Measurements from ENCODE around the gene AUNIP. TPM values are rescaled to one million over a fixed set of nuclear protein-coding genes. Genes with fewer than 3 reads are reported as not detected.

The AUNIP gene
- total RNA-seq, 1 experiment from 2014 or later: 7.7 TPM

DNA sequence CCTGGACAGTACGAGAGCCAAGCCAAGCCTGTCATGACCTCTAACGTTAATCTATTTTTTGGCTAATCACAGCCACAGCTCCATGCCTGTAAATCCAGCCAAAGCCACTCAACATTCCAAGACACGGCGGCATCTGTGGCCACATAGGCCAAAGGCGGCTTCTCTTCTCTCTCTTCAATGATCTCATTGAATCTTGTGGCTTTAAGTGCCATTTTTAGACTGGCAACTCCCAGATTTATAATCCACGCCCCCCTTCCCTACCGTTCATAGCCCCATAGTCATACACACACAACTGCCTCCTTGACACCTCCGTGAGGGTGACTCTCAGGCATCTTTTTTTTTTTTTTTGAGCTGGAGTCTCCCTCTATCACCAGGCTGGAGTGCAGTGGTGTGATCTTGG, 64.9 kb downstream of the AUNIP start:
- intact Hi-C loops (cut with micrococcal nuclease; ENCODE audit: unreplicated experiment): loop anchor here (2.0 kb wide), 1 partner anchor 36 kb away; no protein-coding TSS in a partner anchor
- no peak for DNase-seq
- CTCF ChIA-PET: no interaction called here
- H3K4me3 Mint-ChIP-seq (ENCODE audit: low read depth, unreplicated experiment): no peak overlapping the region
- BruUV-seq (replicated peaks): no TSS peak
- no peaks in the 10 kb centered on the region for H3K36me3 Mint-ChIP-seq (ENCODE audit: insufficient read depth, unreplicated experiment)
- no peaks in the 10 kb centered on the region for H3K9me3 Mint-ChIP-seq (ENCODE audit: low read depth, unreplicated experiment)
- no peak overlapping the region for H3K27ac Mint-ChIP-seq (ENCODE audit: unreplicated experiment)
- H3K27me3 Mint-ChIP-seq (ENCODE audit: unreplicated experiment): peaks cover 64% of the 10 kb centered on the region
- H3K4me1 Mint-ChIP-seq (ENCODE audit: low read depth, unreplicated experiment): peaks cover 11% of the 10 kb centered on the region
- TF ChIP-seq CTCF (IDR thresholded peaks at IDR 0.05; ENCODE audit: unreplicated experiment): no peak

DNA sequence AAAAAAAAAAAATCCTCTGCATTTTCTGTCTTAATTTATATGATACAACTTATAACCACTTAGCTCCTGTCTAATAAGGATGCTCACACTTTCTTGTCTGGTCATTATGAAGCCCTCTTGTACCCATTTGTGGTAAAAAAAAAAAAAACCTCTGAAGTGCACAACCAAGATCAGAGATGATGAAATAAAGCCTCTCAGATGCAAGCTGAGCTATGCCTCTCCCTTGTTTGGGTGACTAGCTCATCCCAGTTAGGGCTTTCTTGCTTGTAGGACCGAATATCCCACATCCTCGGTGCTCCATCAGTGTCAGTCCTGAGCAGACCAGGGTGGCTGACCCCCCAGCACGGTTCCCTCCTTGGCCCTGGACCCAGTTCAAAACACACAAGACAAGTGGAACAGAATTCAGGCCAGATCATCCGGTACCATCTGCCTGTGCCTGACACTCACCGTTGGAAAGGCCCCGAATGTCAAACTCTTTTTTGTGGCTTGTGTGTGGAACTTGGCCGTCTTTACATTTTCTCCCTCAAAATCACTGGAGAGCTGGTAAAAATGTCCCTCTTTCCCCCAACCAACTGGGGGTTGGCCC, 65.6 kb downstream of the AUNIP start:
- intact Hi-C loops (cut with micrococcal nuclease; ENCODE audit: unreplicated experiment): loop anchor here (2.0 kb wide), 1 partner anchor 35 kb away; no protein-coding TSS in a partner anchor
- H3K4me3 Mint-ChIP-seq (ENCODE audit: low read depth, unreplicated experiment): no peak overlapping the region

DNA sequence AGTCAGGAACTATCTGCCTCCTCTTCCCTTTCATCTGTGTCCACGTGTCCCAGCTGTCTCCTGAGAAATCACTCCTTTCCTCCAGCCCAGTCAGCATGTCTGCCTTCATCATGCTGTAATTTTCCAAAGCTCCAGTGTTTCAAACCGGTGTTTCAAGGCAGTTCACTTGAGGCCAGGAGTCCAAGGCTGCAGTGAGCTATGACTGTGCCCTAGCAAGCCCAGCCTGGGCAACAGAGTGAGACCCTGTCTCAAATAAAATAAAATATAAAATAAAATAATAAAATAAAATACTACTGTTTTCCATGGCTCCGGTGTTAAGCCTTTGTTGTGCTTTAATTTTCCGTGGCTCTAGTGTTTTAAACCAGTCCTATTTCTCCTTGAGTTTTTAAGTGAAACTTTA, 67.1 kb downstream of the AUNIP start:
- H3K36me3 Mint-ChIP-seq (ENCODE audit: insufficient read depth, unreplicated experiment): no peaks in the 10 kb centered on the region
- H3K9me3 Mint-ChIP-seq (ENCODE audit: low read depth, unreplicated experiment): no peaks in the 10 kb centered on the region
- H3K4me3 Mint-ChIP-seq (ENCODE audit: low read depth, unreplicated experiment): no peak overlapping the region
- CTCF ChIA-PET: interaction anchor here (1.2 kb wide), 1 partner anchor 17 kb away, joined by 3 read pairs; no protein-coding TSS in a partner anchor
- intact Hi-C loops (cut with micrococcal nuclease; ENCODE audit: unreplicated experiment): no loop called here
- no peak for TF ChIP-seq CTCF (IDR thresholded peaks at IDR 0.05; ENCODE audit: unreplicated experiment)
- BruUV-seq (replicated peaks): no TSS peak
- peaks cover 9% of the 10 kb centered on the region for H3K4me1 Mint-ChIP-seq (ENCODE audit: low read depth, unreplicated experiment)
- no peak for DNase-seq
- H3K27ac Mint-ChIP-seq (ENCODE audit: unreplicated experiment): no peak overlapping the region
- peaks cover 64% of the 10 kb centered on the region for H3K27me3 Mint-ChIP-seq (ENCODE audit: unreplicated experiment)

More for the DNA sequence above, 65.6 kb downstream of the AUNIP start:
- H3K27ac Mint-ChIP-seq (ENCODE audit: unreplicated experiment): no peak overlapping the region
- H3K36me3 Mint-ChIP-seq (ENCODE audit: insufficient read depth, unreplicated experiment): no peaks in the 10 kb centered on the region
- BruUV-seq (replicated peaks): no TSS peak
- no peaks in the 10 kb centered on the region for H3K9me3 Mint-ChIP-seq (ENCODE audit: low read depth, unreplicated experiment)
- peaks cover 11% of the 10 kb centered on the region for H3K4me1 Mint-ChIP-seq (ENCODE audit: low read depth, unreplicated experiment)
- CTCF ChIA-PET: no interaction called here
- peaks cover 64% of the 10 kb centered on the region for H3K27me3 Mint-ChIP-seq (ENCODE audit: unreplicated experiment)
- TF ChIP-seq CTCF (IDR thresholded peaks at IDR 0.05; ENCODE audit: unreplicated experiment): no peak
- DNase-seq: no peak

DNA sequence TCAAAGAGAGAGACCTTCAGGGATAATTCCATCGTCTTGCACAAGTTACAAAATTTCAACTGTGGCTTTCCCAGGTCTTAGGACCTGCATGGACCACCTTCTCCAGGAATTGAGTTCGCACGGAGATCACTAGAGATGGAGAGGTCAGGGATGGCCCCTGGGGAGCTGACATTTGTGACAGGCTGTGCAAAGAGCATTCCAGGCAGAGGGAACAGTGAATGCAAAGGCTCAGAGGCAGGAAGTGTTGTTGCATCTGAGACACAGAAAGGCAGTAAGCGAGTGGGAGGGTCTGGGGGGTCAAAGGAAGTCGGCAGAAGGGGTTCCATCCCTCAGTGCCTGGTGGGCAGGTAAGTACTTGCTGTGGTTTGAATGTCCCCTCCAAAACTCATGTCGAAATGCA, 68.8 kb downstream of the AUNIP start:
- TF ChIP-seq CTCF (IDR thresholded peaks at IDR 0.05; ENCODE audit: unreplicated experiment): no peak
- H3K27me3 Mint-ChIP-seq (ENCODE audit: unreplicated experiment): peaks cover 48% of the 10 kb centered on the region
- H3K36me3 Mint-ChIP-seq (ENCODE audit: insufficient read depth, unreplicated experiment): no peaks in the 10 kb centered on the region
- no peak for DNase-seq
- no TSS peak for BruUV-seq (replicated peaks)
- no peaks in the 10 kb centered on the region for H3K4me1 Mint-ChIP-seq (ENCODE audit: low read depth, unreplicated experiment)
- H3K27ac Mint-ChIP-seq (ENCODE audit: unreplicated experiment): no peak overlapping the region
- H3K4me3 Mint-ChIP-seq (ENCODE audit: low read depth, unreplicated experiment): no peak overlapping the region
- CTCF ChIA-PET: no interaction called here
- no peaks in the 10 kb centered on the region for H3K9me3 Mint-ChIP-seq (ENCODE audit: low read depth, unreplicated experiment)
- intact Hi-C loops (cut with micrococcal nuclease; ENCODE audit: unreplicated experiment): no loop called here
